NCI-H187 (cell line): ENCODE results near the gene EGR4.
"Not testable (repeated sequence)": the region's sequence is repeated elsewhere in the genome, so short reads cannot be mapped to it uniquely, and the experiment has no call there.

Source experiments
- DNase-seq, 2 experiments: peaks; one replicate each; lab custom pipeline; 2025; lab: John Stamatoyannopoulos, UW

Gene EGR4

DNA sequence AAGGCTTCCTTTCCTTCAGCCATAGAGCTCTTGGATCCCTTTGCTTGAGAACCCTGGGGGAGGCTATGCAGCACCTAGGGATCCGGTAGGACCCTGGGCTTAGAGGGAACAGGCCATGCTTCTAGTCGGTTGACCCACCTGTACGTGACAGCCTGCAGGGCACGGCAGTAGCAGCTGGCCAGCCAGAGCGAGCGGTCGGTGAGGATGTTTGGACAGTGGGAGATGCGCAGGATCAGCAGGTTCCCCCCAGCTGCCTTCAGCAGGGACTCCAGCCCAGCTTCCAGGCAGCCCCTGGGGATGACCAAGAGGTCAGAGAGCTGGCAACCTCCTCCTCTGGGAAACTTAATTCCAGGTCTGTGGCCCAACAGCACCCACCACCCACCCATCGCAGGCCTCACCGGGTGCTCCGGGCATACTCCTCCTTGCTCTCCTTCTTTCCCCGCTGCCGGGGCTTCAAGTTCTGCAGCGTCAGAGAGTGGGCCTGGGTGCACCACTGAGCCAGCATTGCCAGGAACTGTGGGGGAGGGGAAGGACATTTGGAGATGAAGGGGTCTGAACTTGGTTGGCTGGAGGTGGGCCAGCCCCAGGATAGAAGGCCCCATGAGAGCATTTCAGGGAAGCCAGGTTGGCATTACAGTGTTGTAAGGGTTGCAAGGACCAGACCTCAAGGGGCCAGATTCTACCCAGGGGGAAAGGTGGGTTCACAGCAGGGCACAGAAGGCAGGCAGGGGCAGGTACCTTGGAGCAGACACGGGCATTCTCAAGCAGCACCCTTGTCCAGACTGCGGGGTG is 29.6 kb downstream of the EGR4 start:
- no peak for DNase-seq

DNA sequence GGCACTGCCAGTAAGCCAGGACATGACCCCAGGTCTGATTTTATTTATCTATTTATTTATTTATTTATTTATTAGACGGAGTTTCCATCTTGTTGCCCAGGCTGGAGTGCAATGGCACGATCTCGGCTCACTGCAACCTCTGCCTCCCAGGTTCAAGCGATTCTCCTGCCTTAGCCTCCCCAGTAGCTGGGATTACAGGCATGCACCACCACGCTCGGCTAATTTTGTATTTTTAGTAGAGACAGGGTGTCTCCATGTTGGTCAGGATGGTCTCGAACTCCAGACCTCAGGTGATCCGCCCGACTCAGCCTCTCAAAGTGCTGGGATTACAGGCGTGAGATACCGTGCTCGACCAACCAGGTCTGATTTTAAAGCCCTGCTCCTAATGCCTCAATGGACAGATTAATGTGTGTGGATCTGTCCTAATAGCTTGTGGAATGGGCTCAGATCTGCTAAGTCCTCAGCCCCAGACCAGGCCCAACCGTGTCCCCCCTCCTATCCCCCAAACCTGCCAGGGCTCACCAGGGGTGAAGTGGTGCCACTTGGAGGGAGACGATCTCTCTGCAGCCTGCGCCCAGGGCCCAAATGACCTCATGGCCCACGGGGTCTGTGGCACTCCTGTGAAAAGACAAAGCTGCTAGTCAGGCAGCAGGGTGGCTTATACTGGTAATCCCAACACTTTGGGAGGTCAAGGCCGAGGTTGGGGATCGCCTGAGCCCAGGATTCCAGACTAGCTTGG is 30.5 kb downstream of the EGR4 start:
- not testable (repeated sequence) for DNase-seq

DNA sequence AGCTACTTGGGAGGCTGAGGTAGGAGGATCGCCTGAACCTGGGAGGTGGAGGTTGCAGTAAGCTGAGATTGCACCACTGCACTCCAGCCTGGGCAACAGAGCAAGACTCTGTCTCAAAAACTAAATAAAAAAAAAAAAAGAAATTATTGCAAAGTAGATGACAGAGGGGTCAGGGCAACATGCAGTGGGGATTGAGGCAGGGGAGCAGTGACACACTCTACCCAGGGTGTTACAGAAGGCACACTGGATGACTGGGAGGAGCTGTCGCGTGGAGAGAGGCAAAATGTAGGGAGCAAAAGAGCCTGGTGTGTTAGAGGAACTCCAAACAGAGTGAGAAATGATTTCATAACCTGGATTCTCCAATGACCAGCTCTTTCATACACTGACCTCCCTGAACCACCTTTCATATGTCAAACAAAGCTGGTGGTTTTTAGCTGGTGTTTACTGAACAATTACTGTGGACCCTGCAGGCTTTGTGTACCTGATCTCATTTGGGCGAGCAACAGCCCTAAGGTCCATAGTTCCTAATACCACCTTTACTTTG is 31.2 kb downstream of the EGR4 start:
- no peak for DNase-seq

DNA sequence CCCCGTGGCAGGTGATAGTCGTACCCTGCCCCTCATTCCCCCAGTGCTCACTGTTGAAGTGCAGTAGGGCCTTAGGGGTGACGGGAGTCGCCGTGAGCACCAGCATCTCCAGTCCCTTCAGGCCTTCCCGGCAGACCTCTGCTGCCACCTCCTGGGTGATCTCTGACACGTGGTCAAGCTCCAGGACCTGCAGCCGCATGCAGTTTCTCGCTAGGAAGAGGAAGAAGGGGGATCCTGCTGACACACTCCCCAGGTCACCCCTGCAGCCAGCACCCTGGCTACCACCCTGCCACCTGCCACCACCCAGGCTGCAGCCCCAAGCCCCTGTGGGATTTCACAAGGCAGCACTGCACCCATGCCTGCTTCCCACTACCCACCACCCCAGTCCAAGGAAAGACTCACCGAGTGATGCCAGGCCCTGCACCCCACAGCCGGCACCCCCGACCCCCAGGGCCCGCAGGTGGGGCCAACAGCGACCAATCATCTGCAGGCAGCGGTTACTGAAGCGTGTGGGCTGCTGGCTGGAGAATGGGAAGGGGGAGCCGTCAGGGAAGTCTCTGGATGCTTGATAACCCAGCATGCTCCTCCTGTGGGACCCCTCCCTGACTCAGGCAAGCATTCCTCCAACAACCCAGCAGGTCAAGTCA is 32.9 kb downstream of the EGR4 start:
- no peak for DNase-seq

DNA sequence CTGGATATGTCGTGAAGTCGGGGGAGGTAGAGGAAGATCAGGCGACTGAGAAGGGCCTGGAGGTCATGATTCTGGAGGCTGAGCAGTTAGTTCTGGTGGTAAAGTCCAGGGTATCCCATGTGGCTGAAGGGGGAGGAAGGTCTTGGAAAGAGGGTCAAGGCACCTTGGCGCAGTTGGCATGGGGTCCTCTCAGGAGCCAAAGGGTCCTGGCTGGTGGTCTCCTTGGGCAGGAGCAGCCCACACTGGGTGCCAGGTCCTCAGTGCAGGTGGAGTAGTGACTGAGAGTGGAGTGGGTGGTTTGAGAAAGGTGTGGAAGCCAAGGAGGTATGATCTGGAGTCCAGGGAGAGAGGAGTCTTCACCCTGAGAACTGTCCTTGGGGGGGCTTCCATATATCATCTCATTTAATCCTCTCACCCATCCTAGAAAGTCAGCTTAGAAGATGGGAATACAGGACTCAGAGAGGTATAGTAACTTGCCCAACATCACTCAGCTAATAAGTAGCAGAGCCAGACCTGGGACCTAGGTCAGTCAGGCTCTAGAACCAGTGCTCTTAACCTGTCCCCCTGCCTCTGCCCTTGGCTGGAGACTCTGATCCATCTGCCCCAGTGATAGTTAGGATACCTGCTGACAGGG is 33.5 kb downstream of the EGR4 start:
- no peak for DNase-seq

DNA sequence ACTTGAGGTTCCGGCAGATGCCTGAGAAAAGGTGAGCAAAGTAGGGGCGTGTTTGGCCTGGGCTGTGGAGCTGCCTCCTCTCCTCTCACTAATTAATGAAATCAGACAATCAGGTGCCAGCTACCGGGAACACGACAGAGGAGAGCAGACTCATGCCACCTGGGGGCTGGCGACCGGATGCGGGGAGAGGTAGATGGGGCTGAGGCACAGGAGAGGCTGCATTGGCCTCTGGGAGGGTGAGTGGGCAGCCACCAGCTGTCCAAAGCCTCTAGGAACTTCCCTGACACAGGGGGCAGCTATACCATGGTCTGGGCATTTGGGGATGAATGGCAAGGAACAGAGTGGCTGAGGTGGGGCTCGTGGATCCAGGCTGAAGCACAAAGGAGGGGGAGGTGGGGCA is 34.1 kb downstream of the EGR4 start:
- no peak for DNase-seq

DNA sequence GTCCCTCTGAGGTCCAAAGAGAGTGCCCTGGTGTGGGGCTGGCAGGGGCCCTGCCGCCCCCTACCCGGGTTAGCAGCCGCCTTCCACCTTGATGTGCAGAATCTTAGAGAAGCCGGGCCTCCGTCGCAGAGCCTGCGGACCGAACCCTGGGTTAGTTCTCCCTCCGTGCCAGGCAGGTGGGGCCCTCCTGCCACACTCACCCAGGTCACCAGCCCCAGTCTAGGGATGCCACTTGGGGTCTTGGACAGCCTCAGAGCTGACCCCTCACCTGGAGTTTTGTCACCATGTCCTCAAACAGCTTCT is 34.5 kb downstream of the EGR4 start:
- DNase-seq = no peak

DNA sequence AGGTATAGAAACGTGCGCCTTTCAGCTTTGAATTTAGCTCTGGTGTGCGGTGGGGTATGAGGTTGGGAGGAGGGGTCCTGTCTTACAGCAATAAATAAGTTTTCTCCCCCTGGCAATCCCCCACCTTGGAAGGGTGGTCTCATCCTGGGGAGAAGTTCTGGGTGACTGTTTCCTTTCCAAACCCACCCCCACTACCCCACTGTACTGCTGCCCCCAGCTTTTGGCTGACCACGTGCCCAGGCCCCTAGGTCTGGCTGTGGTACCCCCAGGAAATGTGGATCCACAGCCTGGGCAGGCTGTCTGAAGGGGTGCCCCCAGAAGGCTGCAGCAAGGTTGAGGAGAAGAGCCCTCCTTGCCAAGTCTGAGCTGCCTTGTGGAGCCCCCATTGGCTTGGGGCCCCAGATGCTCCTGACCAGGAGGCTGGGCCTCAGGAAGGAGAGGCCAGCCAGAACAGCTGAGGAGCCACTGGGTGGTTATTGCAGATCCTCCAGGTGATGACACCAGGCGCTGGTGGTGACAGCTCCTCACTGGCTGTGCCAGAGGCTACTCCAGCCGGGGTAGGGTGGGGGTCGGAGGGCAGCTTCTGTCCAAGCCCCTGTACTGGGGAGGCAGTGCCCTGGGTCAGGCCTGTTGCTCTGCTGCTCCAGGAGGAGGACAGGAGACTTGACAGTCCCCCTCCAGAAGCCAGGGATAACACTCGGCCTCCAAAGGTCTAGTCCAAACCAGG is 35.0 kb downstream of the EGR4 start:
- no peak for DNase-seq

DNA sequence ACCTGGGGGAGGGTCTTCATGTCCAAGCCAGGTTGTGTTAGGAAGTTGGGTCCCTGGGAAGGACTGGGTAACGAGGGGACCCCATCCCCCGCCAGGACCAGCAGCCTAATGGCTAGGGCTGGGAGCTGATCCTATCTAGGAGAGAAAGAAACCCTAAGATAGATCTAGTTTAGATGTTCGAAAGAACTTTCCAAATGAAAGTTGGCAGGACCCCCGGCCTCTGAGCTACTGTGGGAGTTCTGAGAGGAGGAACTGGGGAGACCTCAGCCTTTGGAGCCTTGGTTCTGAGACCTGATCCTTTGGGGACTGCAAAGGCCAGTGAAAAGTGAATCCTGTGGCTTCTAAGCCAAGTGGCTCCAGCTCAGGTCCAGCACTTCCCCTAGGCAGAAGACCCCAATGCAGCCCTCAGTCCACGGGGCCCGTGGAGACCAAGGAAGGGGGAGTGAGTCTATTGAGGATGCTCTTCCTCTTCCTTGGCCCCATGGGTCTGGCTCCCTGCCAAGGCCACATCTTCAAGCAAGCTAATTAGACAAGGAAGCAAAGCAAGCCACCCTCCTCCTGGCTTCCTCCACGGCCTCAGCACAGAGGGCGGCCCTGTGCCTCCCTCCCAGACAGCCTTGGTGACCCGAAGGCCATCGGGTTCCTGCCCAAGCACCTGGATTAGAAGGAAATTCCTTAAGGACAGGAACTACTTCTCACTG is 35.8 kb downstream of the EGR4 start:
- DNase-seq = no peak

DNA sequence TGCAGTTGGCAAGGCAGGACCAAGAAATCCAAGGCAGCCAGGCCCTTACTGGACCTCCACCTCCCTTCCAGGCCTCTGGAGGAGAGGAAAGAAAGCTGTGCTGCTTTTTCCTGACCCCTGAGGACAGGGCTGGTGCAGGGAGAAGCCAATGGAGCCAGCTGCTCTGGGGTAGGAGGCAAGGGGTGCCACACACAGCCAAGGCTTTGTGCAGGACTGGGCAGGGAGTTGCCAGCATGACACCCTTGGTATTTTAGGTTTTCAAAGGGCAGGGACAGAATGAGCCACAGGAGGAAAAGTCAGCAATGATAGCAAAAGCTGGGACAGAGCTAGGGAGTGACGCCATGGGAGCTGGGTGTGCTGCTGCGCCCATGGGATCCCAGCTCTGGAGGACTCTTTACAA is 36.3 kb downstream of the EGR4 start:
- no peak for DNase-seq

DNA sequence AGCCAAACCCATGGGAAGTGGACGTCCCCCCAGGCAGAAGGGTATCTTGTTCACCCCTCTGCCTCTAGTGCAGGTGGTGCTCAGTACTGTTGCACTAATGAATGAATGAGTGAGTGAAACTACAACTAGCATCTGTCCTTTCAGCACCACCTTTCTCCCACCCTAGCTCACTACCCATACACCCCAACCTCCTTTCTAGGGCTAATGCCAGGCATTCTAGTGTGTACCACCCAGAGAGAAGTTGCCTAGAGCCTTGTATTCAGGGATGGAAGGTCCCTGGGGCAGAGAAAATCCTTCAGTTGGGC is 36.8 kb downstream of the EGR4 start:
- DNase-seq = no peak

DNA sequence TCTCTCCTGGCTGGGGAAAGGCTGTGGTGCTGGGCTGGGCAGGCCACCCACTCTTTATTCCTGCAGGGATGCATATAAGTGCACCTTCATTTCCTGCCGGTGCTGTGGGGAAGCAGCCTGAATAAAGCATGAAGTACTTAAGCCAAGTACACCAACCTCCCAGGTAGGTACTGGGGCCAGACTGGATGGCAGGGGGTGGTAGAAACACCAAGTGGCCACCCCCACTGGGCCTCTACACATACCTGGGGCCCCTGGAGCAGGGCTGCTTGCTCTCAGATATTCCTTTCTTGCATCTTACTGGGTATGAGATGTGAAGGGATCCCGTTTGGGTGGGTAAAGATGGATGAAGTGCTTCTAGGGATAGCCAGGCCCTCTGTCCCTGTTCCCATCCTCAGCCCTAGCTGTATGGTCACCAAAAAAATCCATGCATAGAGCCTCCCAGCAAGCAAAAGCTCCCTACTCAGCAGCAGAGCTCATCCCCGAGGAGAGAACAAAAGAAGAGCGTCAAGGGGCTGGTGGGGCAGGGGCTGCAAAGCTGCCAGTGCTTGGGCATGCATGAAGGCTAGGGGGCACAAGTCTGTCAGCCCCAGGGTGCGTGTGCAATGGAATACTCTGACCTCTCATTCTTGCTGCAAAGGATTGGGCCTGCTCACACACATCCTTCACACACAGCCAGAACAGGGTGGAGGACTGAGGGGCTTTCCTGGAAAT is 37.3 kb downstream of the EGR4 start:
- no peak for DNase-seq

DNA sequence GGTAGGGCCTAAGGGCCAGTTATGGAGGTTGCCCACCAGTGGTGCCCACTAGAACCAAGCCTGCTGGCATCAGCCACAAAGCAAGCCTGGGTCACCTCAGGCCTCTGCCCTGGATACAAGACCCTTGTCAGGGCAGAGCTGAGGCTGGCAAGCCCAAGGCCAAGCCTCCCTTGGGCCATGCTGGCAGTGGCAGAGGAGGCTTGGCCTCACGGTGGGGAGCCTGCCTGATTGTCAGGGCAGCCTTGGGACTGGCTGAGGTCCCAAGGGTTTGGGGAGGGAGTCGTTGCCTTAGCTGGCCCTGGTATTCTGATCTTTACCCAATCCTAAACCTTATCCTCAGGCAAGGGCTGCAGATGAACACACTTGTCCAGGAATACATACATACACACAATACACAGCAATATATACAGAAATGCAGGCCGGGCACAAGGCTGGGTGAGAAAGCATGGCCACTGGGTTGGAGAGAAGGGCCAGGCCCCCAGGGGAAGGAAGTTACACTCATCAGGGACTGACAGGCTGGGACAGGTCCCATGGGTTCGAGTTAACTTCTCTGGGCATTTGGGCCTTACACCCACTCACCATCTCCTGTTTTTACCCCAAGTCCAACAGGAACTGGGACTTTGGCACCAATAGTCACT is 38.2 kb downstream of the EGR4 start:
- no peak for DNase-seq

DNA sequence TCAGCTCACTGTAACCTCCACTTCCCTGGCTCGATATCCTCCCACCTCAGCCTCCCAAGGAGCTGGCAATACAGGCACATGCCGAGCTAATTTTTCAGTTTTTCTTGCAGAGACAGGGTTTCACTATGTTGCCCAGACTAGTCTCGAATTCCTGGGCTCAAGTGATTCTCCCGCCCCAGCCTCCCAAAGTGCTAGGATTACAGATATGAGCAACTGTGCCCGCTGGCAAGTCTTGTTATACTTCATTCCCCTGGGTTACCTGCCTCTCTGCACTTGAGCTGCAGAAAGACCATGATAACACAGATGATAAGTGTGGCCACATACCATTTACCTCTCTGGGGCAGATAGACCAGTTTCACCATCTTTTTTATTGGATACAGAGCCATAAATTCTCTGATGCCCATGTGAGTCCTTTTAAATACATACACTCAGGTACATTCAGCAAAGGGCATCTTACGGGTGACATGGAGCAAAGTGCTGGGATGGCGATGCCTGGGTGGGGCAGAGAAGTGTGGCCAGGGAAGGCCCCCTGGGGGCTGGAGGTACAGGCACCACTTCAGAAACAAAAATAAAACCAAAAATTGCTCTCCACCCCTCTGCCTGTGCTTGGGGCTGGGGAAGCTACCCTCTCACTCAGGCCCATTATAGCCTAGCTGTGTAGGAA is 38.9 kb downstream of the EGR4 start:
- no peak for DNase-seq

DNA sequence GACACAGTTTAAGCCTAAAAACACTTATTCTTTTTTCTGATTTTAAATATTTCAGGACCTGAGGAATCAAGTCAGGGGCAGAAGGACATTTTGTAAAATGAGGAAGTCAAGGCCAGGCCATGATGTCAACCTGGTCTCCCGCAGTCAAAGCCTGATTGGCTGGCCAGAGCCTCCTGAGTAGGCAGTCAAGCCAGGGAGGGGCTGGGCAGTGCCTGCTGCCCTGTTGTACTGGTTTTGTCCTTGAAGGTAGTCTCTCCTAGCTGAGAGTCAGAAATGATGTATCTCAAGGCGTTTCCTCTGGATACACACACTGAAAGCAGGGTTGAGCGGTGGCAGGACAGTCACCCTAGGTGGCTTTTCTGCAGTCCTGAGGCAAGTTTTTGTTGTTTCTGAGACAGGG is 39.4 kb downstream of the EGR4 start:
- no peak for DNase-seq

DNA sequence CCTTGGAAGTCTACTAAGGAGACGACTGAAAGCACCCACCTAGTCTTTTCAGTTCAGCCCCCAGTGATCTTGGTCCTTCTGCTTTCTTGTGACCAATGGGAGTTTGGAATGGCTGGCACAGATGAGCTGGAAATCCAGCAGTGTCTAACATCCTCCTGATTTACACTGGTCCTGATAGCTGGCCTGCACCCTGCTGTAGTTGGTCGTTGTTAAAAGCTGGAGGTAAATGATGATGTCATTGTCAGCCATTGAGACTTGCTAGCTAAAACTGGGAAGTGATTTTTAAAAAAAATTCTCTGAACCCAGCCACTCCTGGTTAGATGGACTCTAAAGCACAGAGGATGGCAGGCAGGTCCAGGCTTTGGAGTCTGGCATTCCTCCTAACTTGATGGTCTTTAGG is 39.9 kb downstream of the EGR4 start:
- no peak for DNase-seq

DNA sequence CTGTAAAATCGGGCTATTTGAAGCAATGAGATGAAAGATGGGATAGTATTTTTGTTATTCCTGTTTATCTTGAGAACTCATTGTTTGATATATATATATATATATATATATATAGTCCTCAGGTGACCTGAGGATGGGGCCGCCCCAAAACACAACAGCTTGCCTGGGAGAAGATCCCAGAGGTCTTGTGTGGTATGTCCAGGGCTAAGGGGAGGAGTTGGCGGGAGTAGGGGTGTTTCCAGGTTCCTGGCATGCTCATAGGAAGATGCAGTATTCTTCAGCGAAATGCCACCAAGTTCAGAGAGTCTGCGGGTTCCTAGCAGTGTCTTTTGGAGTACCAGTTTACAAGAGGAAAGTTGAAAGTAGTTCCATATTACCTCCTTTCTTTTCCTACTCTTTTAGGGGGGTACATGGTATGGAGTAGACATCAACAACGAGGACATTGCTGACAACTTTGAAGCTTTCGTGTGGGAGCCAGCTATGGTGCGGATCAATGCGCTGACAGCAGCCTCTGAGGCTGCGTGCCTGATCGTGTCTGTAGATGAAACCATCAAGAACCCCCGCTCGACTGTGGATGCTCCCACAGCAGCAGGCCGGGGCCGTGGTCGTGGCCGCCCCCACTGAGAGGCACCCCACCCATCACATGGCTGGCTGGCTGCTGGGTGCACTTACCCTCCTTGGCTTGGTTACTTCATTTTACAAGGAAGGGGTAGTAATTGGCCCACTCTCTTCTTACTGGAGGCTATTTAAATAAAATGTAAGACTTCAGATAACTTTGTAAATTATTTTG is 40.9 kb downstream of the EGR4 start:
- DNase-seq = no peak

DNA sequence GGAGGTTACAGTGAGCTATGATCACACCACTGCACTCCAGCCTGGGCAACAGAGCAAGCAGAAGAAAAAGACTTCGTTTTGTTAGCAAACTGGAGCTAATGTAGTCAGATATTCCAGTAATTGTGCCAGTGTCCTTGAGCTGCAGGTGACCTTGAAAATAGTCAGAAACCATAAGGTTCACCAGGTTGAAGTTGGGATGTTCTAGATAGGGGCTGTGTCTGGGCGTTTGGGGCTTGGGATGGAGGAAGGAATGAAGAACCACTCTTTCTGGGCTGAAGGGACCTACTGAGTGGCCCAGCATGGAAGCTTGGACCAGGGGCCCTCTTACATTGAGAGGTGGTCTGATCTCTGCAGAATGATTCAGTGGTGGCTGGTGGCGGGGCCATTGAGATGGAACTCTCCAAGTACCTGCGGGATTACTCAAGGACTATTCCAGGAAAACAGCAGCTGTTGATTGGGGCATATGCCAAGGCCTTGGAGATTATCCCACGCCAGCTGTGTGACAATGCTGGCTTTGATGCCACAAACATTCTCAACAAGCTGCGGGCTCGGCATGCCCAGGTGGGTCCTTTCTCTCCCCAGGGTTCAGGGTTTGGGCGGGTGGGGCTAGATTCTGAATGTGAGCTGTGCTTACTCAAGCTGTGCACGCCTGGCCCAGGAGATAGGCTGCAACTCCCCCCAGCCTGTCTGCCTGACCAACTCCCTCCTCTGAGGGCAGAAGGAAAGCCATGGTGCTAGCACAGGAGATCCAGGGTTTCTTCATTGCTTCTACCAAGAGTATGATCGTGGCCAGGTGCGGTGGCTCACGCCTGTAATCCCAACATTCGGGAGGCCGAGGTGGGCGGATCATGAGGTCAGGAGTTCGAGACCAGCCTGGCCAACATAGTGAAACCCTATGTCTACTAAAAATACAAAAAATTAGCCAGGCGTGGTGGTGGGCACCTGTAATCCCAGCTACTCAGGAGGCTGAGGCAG is 42.2 kb downstream of the EGR4 start:
- no peak for DNase-seq
